Fibroblast of mammary gland (primary cell): ENCODE results near the gene SINHCAF.

Experiments
- DNase-seq: peaks from one replicate; pipeline ENCODE4 v3.0.0-alpha.2; 2010; ENCODE audit warnings: low read depth
- H3K4me3 ChIP-seq: 2 replicates; pipeline ENCODE4 v1.5.1; 2011; ENCODE audit warnings: low read depth, mild to moderate bottlenecking, low read length, moderate library complexity; ENCODE audit not compliant: control insufficient read depth
- TF ChIP-seq, protein P1 (sequence below): conservative IDR thresholded peaks from 2 replicates; pipeline ENCODE4 v1.5.1; 2011; ENCODE audit warnings: low read depth, low read length, inconsistent platforms; ENCODE audit not compliant: control insufficient read depth, insufficient read depth

The SINHCAF gene

DNA sequence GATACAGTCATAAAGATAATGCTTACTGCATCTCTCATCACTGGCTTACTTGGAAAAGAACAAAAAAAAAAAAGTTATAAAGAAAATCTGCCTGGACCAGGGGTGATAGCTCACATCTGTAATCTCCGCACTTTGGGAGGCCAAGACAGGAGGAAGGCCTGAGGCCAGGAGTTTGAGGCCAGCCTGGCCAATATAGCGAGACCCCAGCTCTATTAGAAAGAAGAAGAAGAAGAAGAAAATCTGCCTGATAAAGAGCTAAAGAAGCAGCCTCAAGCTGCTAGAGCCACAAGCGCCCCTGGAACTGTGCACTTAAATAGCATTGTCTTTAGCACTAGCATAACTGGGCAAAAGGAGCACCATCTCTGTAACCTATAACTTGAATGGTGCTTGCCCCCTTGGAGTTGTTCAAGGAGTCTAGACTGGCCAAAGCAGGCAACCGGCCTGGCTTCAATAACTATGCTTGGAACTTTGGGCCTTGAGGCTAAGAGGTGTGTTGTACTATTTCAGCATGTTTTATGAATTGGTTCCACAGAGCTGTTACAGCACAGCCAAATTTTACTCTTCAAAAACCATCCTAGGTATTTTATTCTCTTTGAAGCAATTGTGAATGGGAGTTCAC is 53.2 kb downstream of the SINHCAF start:
- TF ChIP-seq, protein P1, sequence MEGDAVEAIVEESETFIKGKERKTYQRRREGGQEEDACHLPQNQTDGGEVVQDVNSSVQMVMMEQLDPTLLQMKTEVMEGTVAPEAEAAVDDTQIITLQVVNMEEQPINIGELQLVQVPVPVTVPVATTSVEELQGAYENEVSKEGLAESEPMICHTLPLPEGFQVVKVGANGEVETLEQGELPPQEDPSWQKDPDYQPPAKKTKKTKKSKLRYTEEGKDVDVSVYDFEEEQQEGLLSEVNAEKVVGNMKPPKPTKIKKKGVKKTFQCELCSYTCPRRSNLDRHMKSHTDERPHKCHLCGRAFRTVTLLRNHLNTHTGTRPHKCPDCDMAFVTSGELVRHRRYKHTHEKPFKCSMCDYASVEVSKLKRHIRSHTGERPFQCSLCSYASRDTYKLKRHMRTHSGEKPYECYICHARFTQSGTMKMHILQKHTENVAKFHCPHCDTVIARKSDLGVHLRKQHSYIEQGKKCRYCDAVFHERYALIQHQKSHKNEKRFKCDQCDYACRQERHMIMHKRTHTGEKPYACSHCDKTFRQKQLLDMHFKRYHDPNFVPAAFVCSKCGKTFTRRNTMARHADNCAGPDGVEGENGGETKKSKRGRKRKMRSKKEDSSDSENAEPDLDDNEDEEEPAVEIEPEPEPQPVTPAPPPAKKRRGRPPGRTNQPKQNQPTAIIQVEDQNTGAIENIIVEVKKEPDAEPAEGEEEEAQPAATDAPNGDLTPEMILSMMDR, result no peak
- no peak for DNase-seq
- H3K4me3 ChIP-seq, result no peak overlapping the region

DNA sequence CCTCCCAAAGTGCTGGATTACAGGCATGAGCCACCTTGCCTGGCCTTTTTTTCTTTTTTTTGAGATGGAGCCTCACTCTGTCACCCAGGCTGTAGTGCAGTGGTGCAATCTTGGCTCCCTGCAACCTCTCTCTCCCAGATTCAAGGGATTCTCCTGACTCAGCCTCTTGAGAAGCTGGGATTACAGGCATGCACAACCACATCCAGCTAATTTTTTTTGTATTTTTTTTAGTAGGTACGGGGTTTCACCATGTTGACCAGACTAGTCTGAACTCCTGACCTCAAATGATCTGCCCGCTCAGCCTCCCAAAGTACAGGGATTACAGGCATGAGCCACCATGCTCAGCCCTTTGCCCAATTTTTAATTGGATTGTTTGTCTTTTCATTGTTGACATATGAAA is 58.0 kb downstream of the SINHCAF start:
- no peak overlapping the region for H3K4me3 ChIP-seq
- peak; percentile 44 for DNase-seq
- TF ChIP-seq, protein P1, result no peak

DNA sequence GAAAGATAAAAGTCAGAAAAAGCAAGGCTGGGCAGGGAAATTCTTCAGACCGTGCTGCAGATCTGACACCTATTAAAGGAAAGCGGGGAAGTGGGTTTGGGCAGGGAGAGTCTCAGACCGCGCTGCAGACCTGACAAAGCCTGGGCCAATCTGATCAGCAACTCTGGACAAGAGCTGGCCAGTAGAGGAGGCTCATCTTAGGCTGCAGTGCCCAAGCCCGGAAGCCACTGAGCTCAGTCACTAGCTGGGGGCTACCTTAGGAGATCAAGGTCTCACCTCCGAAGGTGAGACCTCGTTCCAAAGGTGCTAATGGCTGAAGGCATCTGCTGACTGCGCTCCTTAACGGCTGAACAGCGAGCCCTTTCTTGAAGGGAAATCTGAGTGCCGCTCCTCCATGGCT is 60.2 kb downstream of the SINHCAF start:
- TF ChIP-seq, protein P1, result no peak
- no peak overlapping the region for H3K4me3 ChIP-seq
- DNase-seq, result no peak

DNA sequence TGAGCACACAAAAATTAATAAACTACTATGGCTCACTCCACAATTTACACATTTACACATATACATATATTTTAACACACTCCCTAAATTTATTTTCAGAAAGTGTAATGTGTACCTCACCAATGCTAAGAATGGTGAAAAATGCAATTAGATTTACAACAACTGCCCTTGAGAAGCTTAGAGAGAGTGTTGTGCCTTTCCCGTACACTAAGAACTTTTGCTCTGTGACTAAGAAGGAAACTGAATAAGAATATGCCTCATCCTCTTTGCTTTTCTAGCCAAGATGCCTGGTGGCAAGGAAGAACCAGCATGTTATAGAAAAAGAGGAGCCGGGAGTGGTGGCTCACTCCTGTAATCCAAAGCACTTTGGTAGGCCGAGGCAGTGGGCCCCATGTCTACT is 62.3 kb downstream of the SINHCAF start:
- no peak overlapping the region for H3K4me3 ChIP-seq
- TF ChIP-seq, protein P1, result no peak
- DNase-seq, result peak; percentile 17

DNA sequence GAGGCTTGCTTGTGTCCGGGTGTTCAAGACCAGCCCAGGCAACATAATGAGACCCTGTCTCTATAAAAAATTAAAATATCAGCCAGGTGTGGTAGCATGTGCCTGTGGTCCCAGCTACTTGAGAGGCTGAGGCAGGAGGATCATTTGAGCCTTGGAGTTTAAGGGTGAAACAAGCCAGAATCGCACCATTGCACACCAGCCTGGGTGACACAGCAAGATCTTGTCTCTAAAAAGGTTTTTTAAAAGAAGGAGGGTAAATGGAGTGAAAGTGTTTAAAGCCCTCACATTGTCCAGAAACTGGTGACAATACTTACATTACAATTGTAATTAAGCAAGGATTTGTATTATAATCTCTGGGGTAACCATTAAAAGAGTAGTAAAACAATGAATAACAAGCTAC is 64.2 kb downstream of the SINHCAF start:
- no peak overlapping the region for H3K4me3 ChIP-seq
- TF ChIP-seq, protein P1, result no peak
- no peak for DNase-seq

DNA sequence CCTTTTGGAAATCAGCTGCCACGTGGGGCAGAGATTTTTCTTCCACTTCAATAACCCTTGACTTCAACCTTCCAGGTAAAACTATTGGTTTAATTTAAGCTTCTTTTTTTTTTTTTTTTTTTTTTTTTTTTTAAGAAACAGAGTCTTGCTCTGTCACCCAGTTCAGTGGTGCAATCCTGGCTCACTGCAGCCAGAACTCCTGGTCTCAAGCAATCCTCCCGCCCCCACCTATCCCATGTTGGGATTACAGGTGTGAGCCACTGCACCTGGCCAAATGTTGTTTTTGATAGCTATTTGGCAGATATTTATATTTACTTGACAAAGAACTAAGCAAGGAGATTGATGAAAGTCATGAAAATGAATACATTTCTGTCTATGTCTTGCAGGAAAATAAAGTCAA is 65.1 kb downstream of the SINHCAF start:
- TF ChIP-seq, protein P1, result no peak
- H3K4me3 ChIP-seq, result no peak overlapping the region
- no peak for DNase-seq
